NCI-H2227 (cell line): ENCODE measurements around the gene SPRED3.
"Not testable (repeated sequence)": the region's sequence is repeated elsewhere in the genome, so short reads cannot be mapped to it uniquely, and the experiment has no call there.

ENCODE experiments used
- DNase-seq: peaks from one replicate; lab custom pipeline; 2025; ENCODE audit not compliant: unreplicated experiment; lab: John Stamatoyannopoulos, UW

The SPRED3 gene

DNA sequence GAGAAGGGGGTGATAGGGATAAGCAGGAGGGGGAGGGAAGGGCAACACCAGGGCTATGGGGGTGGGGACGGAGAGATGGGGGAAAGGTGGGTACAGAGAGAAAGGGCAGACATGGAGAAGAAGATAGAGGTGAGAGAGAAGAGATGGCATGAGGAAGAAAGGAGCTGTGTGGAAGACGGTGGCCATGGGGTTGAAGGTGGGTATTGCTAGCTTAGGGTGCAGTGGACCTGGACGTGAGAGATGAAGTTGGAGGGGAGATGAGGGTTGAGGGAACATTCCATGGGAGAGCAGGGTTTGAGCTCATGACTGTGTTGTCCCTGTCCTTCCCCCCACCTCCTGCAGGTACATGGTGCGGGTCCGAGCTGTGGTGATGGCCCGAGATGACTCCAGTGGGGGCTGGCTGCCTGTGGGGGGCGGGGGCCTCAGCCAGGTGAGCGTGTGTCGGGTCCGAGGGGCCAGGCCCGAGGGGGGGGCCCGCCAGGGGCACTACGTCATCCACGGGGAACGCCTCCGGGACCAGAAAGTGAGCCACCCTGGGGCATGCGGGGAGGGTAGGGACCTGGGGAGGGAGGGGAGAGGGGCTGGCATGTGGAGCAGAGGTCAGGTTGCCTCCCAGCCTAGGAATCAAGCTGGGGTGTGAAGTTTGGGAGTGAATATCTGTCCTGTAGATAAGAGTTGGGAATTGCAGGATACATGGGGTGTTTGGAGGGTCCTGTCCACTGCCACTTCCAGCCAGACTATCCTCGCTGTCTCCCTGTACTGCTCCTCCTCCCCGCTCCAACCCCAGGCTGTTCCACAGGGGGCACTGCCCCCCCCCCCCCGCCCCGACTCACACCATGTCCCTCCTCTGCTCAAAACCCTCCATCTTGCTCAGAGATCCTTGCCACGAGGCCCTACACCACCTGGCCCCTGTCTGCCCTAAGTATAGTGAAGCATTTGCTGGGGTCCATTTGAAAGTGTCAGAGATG is 1.7 kb downstream of the SPRED3 start:
- no peak for DNase-seq

DNA sequence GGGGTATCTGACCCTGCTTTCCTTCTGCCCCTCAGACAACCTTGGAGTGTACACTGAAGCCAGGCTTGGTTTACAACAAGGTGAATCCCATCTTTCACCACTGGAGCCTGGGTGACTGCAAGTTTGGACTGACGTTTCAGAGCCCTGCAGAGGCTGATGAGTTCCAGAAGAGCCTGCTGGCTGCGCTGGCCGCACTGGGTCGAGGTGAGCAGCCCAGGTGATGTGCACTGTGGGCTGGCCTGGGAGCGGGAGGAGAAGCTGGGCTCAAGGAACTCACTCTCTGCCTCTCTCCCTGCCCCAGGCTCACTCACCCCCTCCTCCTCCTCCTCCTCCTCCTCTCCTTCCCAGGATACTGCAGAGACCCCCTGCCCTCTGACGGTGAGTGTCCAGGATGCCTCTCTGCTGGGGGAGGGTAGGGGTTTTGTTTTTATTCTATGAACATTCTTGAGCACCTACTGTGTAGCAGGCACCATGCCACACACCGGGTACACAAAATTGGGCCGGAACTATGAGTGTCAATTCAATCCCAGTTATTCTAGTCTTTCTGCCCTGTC is 3.5 kb downstream of the SPRED3 start:
- no peak for DNase-seq

DNA sequence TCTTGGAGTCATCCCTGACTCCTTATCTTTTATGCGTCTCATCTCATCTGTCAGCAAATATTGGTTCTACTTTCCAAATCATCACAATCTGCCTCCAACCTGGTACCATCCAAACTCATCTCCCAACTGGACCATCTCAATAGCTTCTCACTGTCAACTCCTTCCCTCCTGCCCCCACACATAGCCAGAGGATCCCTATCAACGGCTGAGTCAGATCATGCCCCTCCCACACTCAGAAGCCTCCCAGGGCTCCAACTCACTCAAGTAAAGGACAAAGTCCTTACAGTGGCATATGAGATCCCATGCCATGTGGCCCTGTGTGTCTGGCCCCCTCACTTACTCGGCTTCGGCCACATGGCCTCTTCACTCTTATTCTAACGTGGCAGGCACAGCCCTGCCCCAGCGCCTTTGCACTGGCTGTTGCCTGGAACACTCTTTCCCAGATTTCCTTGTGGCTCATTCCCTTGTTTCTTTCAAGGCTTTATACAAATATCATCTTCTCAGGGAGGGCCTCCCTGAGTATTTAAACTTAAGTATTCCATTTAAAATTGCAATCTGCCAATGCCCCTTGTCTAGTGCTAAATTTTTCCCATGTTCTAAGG is 4.3 kb downstream of the SPRED3 start:
- DNase-seq = no peak

DNA sequence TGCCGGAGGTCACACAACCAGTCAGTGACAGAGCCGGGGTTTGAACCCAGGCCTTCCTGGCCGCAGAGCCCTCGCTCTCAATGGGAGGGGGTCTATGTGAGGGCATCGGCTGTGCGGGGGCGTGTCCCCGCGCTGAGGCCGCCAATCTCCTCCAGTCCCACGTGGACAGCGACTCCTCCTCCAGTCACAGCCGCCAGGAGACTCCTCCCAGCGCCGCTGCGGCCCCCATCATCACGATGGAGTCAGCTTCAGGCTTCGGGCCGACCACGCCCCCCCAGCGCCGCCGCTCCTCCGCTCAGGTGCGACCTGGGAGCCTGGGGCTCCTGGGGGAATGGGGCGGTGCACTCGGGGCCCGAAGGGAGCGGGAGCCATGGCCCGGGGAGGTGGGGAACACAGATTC is 6.0 kb downstream of the SPRED3 start:
- no peak for DNase-seq

DNA sequence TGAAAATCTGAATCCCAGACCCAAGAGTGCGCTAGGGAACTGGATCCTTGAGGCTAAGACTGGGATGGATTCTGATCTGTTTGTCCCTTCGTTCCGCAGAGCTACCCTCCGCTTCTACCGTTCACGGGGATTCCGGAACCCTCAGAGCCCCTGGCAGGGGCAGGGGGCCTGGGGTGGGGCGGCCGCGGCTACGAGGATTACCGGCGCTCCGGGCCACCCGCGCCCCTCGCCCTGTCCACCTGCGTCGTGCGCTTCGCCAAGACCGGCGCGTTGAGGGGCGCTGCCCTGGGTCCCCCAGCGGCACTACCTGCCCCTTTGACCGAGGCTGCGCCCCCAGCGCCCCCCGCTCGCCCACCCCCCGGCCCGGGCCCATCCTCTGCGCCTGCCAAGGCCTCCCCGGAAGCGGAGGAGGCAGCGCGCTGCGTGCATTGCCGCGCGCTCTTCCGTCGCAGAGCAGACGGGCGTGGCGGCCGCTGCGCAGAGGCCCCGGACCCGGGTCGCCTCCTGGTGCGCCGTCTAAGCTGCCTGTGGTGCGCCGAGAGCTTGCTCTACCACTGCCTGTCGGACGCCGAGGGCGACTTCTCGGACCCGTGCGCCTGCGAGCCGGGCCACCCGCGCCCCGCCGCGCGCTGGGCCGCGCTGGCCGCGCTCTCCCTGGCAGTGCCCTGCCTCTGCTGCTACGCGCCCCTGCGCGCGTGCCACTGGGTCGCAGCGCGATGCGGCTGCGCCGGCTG is 7.1 kb downstream of the SPRED3 start:
- DNase-seq = no peak

DNA sequence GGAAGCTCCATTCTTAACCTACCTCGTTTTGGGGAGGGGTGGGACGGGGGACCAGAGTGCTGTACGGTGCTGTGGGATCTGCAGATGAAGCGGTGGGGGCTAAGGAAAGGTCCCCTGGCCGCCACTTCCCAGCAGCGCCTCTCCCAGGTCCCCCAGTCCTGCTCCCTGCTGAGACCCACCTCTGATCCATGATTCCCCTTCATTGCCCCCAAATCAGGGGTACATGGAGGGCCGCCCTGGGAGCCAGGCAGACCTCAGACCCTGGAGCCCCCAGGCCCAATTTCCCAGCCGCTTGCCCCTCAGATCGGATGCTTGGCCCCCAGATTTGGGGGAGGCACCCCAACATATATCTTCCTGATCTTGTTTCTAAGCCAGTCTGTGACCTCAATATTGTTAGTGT is 10.6 kb downstream of the SPRED3 start:
- no peak for DNase-seq

DNA sequence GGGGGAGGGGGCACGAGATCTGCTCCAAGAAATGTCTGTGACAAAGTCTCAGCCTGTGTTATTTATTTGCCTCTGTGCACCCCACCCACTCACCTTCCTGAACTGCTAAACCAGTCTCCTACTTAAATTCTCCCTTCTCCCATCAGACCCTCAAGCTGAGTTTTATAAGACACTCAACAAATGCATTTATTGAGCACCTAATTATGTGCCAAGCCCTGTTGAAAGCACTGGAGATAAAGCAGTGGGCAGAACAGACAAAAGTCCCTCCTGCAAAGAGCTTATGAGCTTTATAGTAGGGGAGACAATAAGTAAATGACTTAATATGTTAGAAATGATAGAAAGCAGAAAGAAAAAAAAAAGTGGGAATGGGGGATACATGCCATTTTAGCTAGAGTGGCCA is 11.0 kb downstream of the SPRED3 start:
- no peak for DNase-seq

DNA sequence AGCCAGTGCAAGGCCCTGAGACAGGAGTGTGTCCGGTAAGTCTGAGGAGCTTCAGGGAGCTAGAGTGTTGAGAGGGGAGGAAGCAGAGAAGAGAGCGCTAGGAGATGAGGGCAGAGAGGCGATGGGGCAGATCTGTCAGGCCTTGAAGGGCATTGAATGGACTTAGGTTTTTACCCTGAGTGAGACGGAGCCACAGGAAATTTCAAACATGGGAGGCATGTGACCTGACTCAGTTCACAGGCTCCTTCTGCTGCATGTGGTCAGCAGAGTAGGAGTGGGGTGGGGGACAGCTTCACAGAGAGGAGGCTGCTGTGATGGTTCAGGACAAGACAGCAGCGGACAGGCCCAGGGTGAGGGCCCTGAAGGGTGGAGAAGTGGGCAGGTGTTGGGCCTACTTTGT is 11.9 kb downstream of the SPRED3 start:
- DNase-seq = no peak

DNA sequence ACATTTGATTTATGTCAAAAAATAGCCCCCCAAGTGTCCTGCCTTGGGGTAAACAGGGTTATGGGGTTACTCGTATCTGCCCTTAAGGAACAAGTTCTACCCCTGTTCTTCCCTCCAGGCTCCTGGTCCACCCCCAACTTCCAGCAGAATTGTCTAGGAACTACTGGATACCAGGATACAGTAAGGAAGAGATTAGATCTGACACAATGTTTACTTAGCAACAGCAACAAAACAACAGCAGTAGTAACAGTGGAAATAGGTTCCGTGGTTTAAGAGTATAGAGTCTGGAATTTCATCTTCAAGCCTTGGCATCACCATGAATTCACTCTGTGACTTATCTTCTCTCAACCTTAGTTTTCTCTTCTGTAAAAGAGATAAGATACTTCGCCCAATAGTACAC is 12.7 kb downstream of the SPRED3 start:
- no peak for DNase-seq

DNA sequence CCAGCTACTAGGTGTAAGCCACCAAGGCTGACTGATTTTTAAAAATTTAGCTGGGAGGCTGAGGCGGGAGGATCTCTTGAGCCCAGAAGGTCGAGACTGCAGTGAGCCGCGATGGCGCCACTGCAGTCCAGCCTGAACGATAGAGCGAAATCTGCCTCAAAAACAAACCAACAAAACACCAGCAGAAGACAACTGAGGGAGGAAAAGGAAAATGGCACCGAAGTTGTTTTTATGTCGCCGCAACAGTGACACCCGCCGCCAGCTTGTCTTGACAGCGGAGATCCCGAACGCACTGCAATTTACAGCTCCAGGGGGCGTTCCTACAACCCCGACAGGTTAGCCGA is 14.1 kb downstream of the SPRED3 start:
- DNase-seq = no peak

DNA sequence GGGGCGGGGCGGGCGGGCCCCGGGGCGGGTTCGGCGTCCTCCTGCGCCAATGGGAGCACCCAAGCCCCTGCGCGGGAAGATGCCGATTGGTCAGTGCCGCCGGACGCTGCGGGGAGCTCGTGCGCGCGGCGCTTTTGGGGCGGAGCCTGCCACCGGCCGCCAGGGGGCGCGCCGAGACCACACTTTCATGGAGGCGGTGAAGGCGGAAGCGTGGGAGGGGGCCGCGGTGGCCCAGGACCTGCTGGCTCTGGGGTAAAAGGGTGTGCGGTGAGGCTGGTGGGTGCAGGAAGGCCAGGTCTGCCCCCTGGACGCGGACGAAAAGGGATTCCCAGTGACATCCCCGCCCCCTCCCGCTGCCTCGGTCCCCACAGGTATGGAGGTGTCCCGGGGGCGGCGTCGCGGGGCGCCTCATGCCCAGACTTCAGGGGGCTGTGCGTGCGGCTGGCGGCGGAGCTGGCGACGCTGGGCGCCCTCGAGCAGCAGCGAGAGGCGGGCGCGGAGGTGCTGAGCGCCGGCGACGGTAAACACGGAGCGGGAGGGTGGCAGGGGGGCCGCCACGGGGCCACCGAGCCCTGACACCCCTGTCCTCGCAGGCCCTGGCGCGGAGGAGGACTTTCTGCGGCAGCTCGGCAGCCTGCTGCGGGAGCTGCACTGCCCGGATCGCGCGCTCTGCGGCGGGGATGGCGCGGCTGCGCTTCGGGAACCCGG is 14.6 kb downstream of the SPRED3 start, which contains the start of gene FAM98C:
Gene FAM98C, plus strand, starts transcription at position 127 of the 708 bp plus-strand sequence. Its CDS starts 61 bp downstream, at position 188.
- DNase-seq = peak; percentile 100

DNA sequence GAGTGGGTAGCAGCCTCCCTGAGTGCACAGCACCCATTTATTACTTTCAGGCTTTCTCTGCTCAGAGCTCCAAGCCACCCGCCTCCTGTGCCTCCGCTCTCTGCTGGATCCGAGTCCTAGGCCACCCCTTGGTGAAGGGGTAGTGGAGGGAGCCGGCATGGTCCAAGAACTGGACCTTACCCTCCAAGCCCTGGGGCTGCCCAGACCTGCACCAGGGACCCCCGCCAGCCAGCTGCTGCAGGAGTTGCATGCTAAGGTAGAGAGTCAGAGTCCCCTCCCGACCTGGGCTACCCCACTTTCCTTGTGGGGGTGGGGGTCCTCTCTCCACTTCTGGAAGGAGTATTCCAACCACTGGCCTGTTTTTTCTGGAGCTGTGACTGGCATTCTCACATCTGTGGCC is 16.4 kb downstream of the SPRED3 start:
- DNase-seq = no peak

DNA sequence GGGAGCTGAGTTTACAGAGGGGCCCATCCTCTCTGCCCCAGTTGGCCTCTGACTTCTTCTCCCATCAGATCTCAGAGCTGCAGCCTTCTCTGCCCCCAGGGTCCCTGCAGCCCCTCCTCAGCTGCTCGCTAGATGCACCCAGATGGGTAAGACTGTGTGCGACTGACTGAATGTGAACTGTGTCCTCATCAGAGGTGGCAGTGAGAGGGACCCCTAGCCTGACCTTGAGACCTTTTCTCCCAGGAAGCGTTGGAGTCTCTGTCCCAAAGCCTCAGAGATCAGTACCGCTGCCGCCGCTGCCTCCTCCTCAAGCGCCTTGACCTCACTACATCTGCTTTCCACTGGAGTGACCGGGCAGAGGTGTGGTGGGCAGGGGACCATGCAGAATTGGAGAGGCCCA is 16.8 kb downstream of the SPRED3 start:
- DNase-seq = no peak

DNA sequence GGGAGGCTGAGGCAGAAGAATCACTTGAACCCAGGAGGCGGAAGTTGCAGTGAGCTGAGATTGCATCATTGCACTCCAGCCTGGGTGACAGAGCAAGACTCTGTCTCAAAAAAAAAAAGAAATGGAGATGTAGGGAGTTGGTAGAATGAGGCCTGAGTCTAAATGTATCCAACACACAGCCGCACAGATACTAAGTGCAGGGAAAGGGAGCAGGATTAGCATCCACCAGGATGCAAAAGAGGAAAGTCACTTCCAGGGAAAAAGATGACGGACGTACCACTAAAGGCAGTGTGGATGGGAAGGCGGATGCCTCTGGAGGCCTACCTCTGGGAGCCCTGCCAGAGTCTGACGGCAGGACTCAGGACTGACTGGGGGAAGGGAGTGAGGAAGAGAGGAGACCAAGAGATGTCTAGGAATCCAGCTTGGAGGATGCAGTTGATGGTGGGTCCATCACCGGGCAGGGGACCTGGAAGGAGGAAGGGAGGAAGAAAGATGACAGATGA is 21.2 kb downstream of the SPRED3 start:
- no peak for DNase-seq

DNA sequence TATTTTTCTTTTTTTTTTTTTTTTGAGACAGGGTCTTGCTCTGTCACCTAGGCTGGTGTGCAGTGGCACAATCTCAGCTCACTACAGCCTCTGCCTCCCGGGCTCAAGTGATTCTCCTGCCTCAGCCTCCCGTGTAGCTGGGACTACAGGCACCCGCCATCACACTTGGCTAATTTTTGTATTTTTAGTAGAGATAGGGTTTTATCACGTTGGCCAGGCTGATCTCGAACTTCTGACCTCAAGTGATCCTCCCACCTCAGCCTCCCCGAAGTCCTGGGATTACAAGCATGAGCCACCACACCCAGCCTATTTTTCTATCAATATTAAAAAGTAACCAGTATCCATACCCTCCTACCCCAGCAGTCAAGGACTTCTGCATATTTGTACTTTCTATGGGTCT is 21.9 kb downstream of the SPRED3 start:
- not testable (repeated sequence) for DNase-seq

DNA sequence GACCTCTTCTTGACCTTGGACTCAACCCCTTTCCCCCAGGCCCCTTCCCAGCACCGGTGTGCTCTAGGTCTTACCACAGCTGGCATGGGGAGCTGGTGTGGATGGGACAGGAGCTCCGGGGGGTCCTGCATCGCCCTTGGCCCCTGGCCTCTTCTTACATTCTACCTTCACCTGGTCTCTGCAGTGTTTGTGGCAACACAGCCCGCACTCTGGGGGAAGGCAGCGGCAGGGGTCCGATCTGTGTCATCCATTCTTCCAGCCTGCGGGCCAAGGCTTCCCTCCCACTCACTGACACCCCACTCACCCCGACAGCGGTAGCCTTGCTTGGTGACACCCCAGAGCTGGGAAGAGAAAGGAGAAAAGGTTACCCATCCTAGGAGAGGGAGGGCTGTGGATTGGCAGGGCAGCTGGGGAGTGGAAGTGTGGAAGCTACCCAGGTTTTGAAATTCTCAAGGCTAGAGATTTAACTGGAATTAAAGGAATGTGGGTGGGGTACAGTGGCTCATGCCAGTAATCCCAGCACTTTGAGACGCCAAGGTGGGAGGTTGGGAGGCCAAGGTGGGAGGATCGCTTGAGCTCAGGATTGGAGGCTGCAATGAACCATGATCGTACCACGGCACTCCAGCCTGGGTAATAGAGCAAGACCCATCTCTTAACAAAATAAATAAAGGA is 22.7 kb downstream of the SPRED3 start:
- no peak for DNase-seq

DNA sequence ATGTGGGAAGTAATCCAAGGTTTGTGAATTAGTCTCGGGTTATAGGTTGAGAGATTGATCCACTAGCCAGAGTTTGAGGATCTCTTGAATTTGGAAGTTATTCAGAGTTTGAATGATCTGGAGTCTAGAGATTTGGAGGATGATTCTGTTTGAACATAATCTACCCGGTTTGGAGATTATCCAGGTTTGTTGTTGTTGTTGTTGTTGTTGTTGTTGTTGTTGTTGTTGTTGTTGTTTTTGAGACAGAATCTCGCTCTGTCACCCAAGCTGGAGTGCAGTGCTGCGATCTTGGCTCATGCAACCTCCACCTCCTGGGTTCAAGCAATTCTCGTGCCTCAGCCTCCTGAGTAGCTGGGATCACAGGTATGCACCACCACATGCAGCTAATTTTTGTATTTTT is 23.4 kb downstream of the SPRED3 start:
- not testable (repeated sequence) for DNase-seq

DNA sequence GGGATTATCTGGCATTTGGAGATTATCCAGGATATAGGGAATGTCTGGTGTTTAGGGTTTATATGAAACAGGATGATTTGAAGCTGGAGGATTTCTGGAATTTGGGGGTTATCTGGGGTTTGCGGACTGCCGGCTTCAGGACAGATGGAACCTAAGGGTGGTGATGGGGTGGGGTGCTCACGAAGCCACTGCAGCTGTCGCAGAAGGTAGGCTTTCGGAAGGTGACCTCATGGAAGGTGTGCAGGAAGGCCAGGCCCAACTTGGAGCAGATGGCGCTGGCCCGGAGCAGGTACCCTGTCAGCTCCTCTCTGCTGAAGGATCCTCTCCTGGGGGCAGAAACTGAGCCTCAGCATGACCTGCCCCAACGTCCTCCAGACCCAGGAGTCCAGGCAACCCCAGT is 24.0 kb downstream of the SPRED3 start:
- DNase-seq = no peak

DNA sequence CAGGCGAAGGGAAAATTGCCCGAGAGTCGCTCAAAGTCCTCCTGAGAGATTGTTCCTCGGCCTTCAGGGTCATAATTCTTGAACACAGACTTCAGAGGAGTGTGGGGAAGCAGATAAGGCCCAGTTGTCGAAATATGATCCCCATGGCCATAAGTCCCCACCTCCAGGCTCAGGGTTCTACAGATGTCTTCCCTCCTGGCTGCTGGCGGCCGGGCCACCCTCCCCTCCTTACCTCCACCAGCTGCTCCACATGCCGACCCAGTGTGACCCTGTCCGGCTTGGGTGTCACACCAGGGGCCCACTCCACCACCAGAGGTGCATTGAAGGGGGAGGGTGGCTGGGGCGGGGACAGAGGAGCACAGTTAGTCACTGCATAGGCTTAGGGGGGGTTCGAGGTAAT is 24.5 kb downstream of the SPRED3 start:
- DNase-seq = no peak

DNA sequence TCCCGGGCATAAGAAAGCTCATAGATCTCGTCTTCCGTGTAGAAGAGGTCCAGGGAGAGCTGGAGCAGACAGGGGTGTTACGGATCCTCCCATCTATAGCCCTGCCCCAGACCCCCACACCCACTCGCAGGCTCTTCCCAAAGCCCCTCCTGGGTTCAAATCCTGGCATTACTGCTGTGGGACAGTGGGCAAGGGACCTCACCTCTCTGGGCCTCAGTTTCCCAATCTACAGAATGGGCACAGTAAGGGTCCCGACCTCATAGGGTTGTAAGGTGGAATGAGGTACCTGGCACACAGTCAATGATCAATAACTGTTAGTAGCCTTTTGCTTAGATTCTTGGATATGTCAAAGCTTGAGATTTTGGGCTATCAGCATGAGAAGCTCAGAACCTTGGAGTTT is 24.9 kb downstream of the SPRED3 start:
- DNase-seq = no peak
